Loucy (cell line): ENCODE results near the gene TFPT.

Experiments used
- H2AFZ ChIP-seq: fragments of 200-600 bp; sonication (generic); 2 replicates; pipeline ENCODE4 v1.6.0; 2016; ENCODE audit warnings: antibody characterized with exemption, mild to moderate bottlenecking, low read length, moderate library complexity
- H3F3A ChIP-seq: fragments of 200-600 bp; 2 replicates; pipeline ENCODE4 v1.6.0; 2016; ENCODE audit warnings: antibody characterized with exemption, low read depth, mild to moderate bottlenecking
- H3K27me3 ChIP-seq: fragments of 200-600 bp; sonication (generic); 2 replicates; pipeline ENCODE4 v1.6.1; 2014; ENCODE audit warnings: low read length, mild to moderate bottlenecking; ENCODE audit not compliant: insufficient read depth, poor library complexity, severe bottlenecking
- H3K36me3 ChIP-seq: fragments of 200-600 bp; sonication (generic); 2 replicates; pipeline ENCODE4 v1.6.1; 2016; ENCODE audit warnings: low read length; ENCODE audit not compliant: insufficient read depth
- H3K4me1 ChIP-seq: fragments of 200-600 bp; sonication (generic); 2 replicates; pipeline ENCODE4 v1.5.1; 2014; ENCODE audit warnings: low read length, mild to moderate bottlenecking; ENCODE audit not compliant: insufficient read depth, poor library complexity, severe bottlenecking
- H3K4me2 ChIP-seq: fragments of 200-600 bp; sonication (generic); 2 replicates; pipeline ENCODE4 v1.6.0; 2014; ENCODE audit warnings: antibody characterized with exemption, low read length, low read depth, mild to moderate bottlenecking; ENCODE audit not compliant: poor library complexity, severe bottlenecking
- H3K4me3 ChIP-seq: fragments of 200-600 bp; sonication (generic); 2 replicates; pipeline ENCODE4 v1.5.1; 2014; ENCODE audit warnings: low read length, mild to moderate bottlenecking, mixed read lengths; ENCODE audit not compliant: poor library complexity, severe bottlenecking
- H3K79me2 ChIP-seq: fragments of 200-600 bp; sonication (generic); 2 replicates; pipeline ENCODE4 v1.6.1; 2014; ENCODE audit warnings: low read length; ENCODE audit not compliant: insufficient read depth
- H3K9ac ChIP-seq: fragments of 200-600 bp; sonication (generic); 2 replicates; pipeline ENCODE4 v1.6.0; 2014; ENCODE audit warnings: mild to moderate bottlenecking, low read depth, low read length, moderate library complexity; ENCODE audit not compliant: poor library complexity, severe bottlenecking
- H3K9me2 ChIP-seq: fragments of 200-600 bp; sonication (generic); replicated peaks from 2 replicates; pipeline ENCODE4 v1.6.1; 2016; ENCODE audit warnings: low read depth, low read length, mixed read lengths
- H3K9me3 ChIP-seq: fragments of 200-600 bp; sonication (generic); 2 replicates; pipeline ENCODE4 v1.6.1; 2014; ENCODE audit warnings: mild to moderate bottlenecking, antibody characterized with exemption, low read length, low read depth; ENCODE audit not compliant: insufficient read depth
- H4K20me1 ChIP-seq: fragments of 200-600 bp; sonication (generic); 2 replicates; pipeline ENCODE4 v1.6.0; 2014; ENCODE audit warnings: antibody characterized with exemption, low read length, mild to moderate bottlenecking; ENCODE audit not compliant: insufficient read depth, poor library complexity, severe bottlenecking
- EZH2phosphoT487 ChIP-seq: fragments of 200-600 bp; IDR thresholded peaks from 2 replicates; pipeline ENCODE4 v1.6.1; 2018; ENCODE audit warnings: antibody characterized with exemption, mild to moderate bottlenecking, moderate library complexity, borderline replicate concordance
- TF ChIP-seq, protein P1 (sequence below): fragments of 200-600 bp; sonication (generic); conservative IDR thresholded peaks from 2 replicates; pipeline ENCODE4 v1.5.1; 2014; ENCODE audit warnings: mild to moderate bottlenecking, antibody characterized with exemption, low read length

Gene TFPT

DNA sequence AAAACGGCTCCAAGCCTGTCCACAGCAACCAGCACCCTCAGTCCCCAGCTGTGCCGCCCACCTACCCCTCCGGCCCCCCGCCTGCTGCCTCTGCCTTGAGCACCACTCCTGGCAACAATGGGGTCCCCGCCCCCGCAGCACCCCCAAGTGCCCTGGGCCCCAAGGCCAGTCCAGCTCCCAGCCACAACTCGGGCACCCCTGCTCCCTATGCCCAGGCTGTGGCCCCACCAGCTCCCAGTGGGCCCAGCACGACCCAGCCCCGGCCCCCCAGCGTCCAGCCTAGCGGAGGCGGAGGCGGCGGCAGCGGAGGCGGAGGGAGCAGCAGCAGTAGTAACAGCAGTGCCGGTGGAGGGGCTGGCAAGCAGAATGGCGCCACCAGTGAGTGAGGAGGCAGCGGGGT is 32.7 kb upstream of the TFPT start:
- TF ChIP-seq, protein P1, sequence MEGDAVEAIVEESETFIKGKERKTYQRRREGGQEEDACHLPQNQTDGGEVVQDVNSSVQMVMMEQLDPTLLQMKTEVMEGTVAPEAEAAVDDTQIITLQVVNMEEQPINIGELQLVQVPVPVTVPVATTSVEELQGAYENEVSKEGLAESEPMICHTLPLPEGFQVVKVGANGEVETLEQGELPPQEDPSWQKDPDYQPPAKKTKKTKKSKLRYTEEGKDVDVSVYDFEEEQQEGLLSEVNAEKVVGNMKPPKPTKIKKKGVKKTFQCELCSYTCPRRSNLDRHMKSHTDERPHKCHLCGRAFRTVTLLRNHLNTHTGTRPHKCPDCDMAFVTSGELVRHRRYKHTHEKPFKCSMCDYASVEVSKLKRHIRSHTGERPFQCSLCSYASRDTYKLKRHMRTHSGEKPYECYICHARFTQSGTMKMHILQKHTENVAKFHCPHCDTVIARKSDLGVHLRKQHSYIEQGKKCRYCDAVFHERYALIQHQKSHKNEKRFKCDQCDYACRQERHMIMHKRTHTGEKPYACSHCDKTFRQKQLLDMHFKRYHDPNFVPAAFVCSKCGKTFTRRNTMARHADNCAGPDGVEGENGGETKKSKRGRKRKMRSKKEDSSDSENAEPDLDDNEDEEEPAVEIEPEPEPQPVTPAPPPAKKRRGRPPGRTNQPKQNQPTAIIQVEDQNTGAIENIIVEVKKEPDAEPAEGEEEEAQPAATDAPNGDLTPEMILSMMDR = no peak
- TF ChIP-seq EZH2phosphoT487 = no peak
- H3K36me3 ChIP-seq = peaks cover 95% of the 10 kb centered on the region; the same call in 1 of the 2 replicates

DNA sequence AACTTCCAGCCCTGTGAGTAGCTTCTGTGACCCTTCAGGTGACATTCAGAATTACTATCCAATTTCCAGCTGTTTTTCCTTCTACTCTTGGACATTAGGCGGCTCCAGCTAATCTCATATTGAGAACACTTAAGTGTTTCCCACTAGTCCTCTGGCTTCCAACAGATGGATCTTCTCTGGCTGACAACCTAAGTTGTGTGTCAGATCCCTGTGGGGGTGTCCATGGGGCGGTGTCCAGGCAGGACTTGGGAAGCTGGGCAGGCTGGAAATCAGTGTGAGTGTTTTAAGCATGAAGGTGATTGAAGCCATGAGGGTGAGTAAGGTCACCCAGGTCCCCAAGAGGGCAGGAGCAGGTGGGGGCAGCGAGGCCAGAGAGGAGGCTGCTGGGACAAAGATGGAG is 32.2 kb upstream of the TFPT start:
- H3K4me1 ChIP-seq = no peaks in the 10 kb centered on the region
- peaks cover 14% of the 10 kb centered on the region for H4K20me1 ChIP-seq
- H3K4me3 ChIP-seq = no peak overlapping the region
- no peak overlapping the region for H2AFZ ChIP-seq
- no peaks in the 10 kb centered on the region for H3K27me3 ChIP-seq
- H3F3A ChIP-seq = no peaks in the 10 kb centered on the region
- no peaks in the 10 kb centered on the region for H3K9me3 ChIP-seq
- no peaks in the 10 kb centered on the region for H3K9me2 ChIP-seq
- peaks cover 2% of the 10 kb centered on the region; the same call in 1 of the 2 replicates for H3K79me2 ChIP-seq
- no peak overlapping the region for H3K4me2 ChIP-seq
- H3K9ac ChIP-seq = no peak overlapping the region
- peaks cover 95% of the 10 kb centered on the region; the same call in 1 of the 2 replicates for H3K36me3 ChIP-seq
- TF ChIP-seq EZH2phosphoT487 = no peak
- TF ChIP-seq, protein P1 = no peak

More for the DNA sequence above, 32.7 kb upstream of the TFPT start:
- Histone ChIP-seq H2AFZ (no peak overlapping the region), H3K9me3 (no peaks in the 10 kb centered on the region), H3K79me2 (no peaks in the 10 kb centered on the region), H3K4me1 (no peaks in the 10 kb centered on the region), H3K4me3 (no peak overlapping the region), H3K4me2 (no peak overlapping the region), H3F3A (no peaks in the 10 kb centered on the region), H3K9me2 (no peaks in the 10 kb centered on the region), H3K9ac (no peak overlapping the region), H4K20me1 (peaks cover 10% of the 10 kb centered on the region), H3K27me3 (no peaks in the 10 kb centered on the region)

DNA sequence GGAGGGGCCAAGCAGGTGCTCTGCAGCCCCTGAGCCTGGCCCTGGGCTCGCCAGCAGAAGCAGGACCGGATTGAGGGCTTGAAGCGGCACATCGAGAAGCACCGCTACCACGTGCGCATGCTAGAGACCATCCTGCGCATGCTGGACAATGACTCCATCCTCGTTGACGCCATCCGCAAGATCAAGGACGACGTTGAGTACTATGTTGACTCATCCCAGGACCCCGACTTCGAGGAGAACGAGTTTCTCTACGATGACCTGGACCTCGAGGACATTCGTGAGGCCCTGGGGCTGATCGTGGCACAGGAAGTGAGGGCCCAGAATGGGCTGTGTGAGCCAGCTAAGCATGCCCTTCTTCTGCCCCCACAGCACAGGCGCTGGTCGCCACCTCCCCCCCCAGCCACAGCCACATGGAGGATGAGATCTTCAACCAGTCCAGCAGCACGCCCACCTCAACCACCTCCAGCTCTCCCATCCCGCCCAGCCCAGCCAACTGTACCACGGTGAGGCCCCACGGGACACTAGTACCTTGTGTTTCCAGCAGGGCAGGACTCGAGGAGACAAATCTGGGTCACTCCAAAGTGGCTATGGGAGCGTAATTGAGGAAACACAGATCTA is 30.2 kb upstream of the TFPT start:
- Histone ChIP-seq H3F3A (no peaks in the 10 kb centered on the region), H3K9me2 (no peaks in the 10 kb centered on the region), H3K4me3 (no peak overlapping the region), H2AFZ (no peak overlapping the region), H3K4me1 (peaks cover 8% of the 10 kb centered on the region), H3K9me3 (no peaks in the 10 kb centered on the region), H3K79me2 (peaks cover 22% of the 10 kb centered on the region), H4K20me1 (peaks cover 33% of the 10 kb centered on the region), H3K9ac (no peak overlapping the region), H3K36me3 (peaks cover 84% of the 10 kb centered on the region; the same call in 1 of the 2 replicates), H3K27me3 (no peaks in the 10 kb centered on the region), H3K4me2 (no peak overlapping the region)
- no peak for TF ChIP-seq EZH2phosphoT487
- TF ChIP-seq, protein P1 = no peak
